HEK293T (cell line): Measurements from ENCODE around the gene SUCNR1.

ENCODE experiments used
- FOXM1 ChIP-seq: fragments of 450-650 bp; IDR thresholded peaks from 2 replicates; pipeline ENCODE4 v1.6.1; 2017; ENCODE audit warnings: mild to moderate bottlenecking, borderline replicate concordance
- LEF1 ChIP-seq: fragments of 450-650 bp; IDR thresholded peaks from 2 replicates; pipeline ENCODE4 v1.6.1; 2017; ENCODE audit warnings: mild to moderate bottlenecking, borderline replicate concordance
- SP1 ChIP-seq: fragments of 450-650 bp; IDR thresholded peaks from 2 replicates; pipeline ENCODE4 v1.6.1; 2017
- TARDBP ChIP-seq: fragments of 450-650 bp; IDR thresholded peaks from 2 replicates; pipeline ENCODE4 v1.6.1; 2016

- no peak for TF ChIP-seq FOXM1
- no peak for TF ChIP-seq LEF1
- no peak for TF ChIP-seq SP1
- no peak for TF ChIP-seq TARDBP
Measured at GRCh38 chr3:151841801-151842200, 31.6 kb upstream of the SUCNR1 start.
